HK-2 (cell line): ENCODE data around the gene KAZN.

Experiments used
- DNase-seq: peaks from one replicate; pipeline ENCODE4 v3.0.0-alpha.2; 2018; ENCODE audit not compliant: unreplicated experiment

Gene KAZN

GRCh38 chr1:14853518-14853917 is 255.0 kb downstream of the KAZN start:
- no peak for DNase-seq

- DNase-seq, result no peak
Observed at GRCh38 chr1:14855268-14855667, 256.8 kb downstream of the KAZN start.

- no peak for DNase-seq
Observed at GRCh38 chr1:14855801-14856200, 257.3 kb downstream of the KAZN start.

- DNase-seq, result no peak
Observed at GRCh38 chr1:14857436-14858195, 259.1 kb downstream of the KAZN start.

- DNase-seq, result no peak
Observed at GRCh38 chr1:14862114-14862771, 263.8 kb downstream of the KAZN start.

GRCh38 chr1:14865106-14865505 is 266.6 kb downstream of the KAZN start:
- DNase-seq, result no peak

GRCh38 chr1:14866911-14867612 is 268.6 kb downstream of the KAZN start:
- no peak for DNase-seq

- no peak for DNase-seq
Observed at GRCh38 chr1:14869187-14869586, 270.7 kb downstream of the KAZN start.

GRCh38 chr1:14871218-14871970 is 272.9 kb downstream of the KAZN start:
- no peak for DNase-seq

- no peak for DNase-seq
Observed at GRCh38 chr1:14872762-14873161, 274.3 kb downstream of the KAZN start.

- no peak for DNase-seq
Observed at GRCh38 chr1:14873677-14874076, 275.2 kb downstream of the KAZN start.

GRCh38 chr1:14875524-14876509 is 277.3 kb downstream of the KAZN start:
- DNase-seq, result no peak

- DNase-seq, result no peak
Observed at GRCh38 chr1:14876747-14877146, 278.3 kb downstream of the KAZN start.

- no peak for DNase-seq
Observed at GRCh38 chr1:14877224-14877623, 278.7 kb downstream of the KAZN start.

GRCh38 chr1:14878124-14878523 is 279.6 kb downstream of the KAZN start:
- DNase-seq, result no peak

- DNase-seq, result no peak
Observed at GRCh38 chr1:14878951-14879350, 280.5 kb downstream of the KAZN start.

- no peak for DNase-seq
Observed at GRCh38 chr1:14880456-14881316, 282.2 kb downstream of the KAZN start.

GRCh38 chr1:14881775-14882672 is 283.5 kb downstream of the KAZN start:
- no peak for DNase-seq

GRCh38 chr1:14884614-14885175 is 286.2 kb downstream of the KAZN start:
- DNase-seq, result no peak
